DND-41 (cell line): ENCODE results near the gene RBP4.

Source experiments
- ATAC-seq: fragments of 200-7000 bp; cut with Tn5 transposase; 3 replicates; pipeline ENCODE4 v1.9.1; 2021; ENCODE audit warnings: low read depth; ENCODE audit not compliant: insufficient read depth
- DNase-seq: peaks from one replicate; pipeline ENCODE4 v3.0.0-alpha.2; 2020
- H2AFZ ChIP-seq: 2 replicates; pipeline ENCODE4 v1.6.0; 2012; ENCODE audit warnings: low read depth, low read length
- H3K27ac ChIP-seq: 2 replicates; pipeline ENCODE4 v1.5.1; 2012; ENCODE audit warnings: low read length, inconsistent platforms
- H3K27me3 ChIP-seq: fragments of 200-600 bp; sonication (generic); 2 replicates; pipeline ENCODE4 v1.6.0; 2012; ENCODE audit warnings: low read length, mild to moderate bottlenecking, inconsistent platforms; ENCODE audit not compliant: insufficient read depth, poor library complexity
- H3K36me3 ChIP-seq: 2 replicates; pipeline ENCODE4 v1.5.1; 2012; ENCODE audit warnings: low read length, inconsistent platforms; ENCODE audit not compliant: insufficient read depth
- H3K4me1 ChIP-seq: 2 replicates; pipeline ENCODE4 v1.5.1; 2012; ENCODE audit warnings: mild to moderate bottlenecking, low read length; ENCODE audit not compliant: insufficient read depth
- H3K4me2 ChIP-seq: 2 replicates; pipeline ENCODE4 v1.6.0; 2012; ENCODE audit warnings: mild to moderate bottlenecking, moderate library complexity, low read length, inconsistent platforms; ENCODE audit not compliant: insufficient read depth
- H3K4me3 ChIP-seq, 2 experiments: fragments of 200-600 bp in 1 of 2; shearing (Covaris generic) in 1 of 2; 2 replicates each; pipeline ENCODE4 v1.5.1; 2012 to 2016; ENCODE audit warnings: inconsistent platforms in 2 of 2, low read length in 2 of 2, mild to moderate bottlenecking in 2 of 2, low read depth in 1 of 2, moderate library complexity in 1 of 2
- H3K79me2 ChIP-seq: 2 replicates; pipeline ENCODE4 v1.6.0; 2012; ENCODE audit warnings: low read length, inconsistent platforms; ENCODE audit not compliant: insufficient read depth
- H3K9ac ChIP-seq: 2 replicates; pipeline ENCODE4 v1.6.0; 2012; ENCODE audit warnings: low read depth, mild to moderate bottlenecking, inconsistent platforms, low read length, moderate library complexity
- H3K9me3 ChIP-seq: 2 replicates; pipeline ENCODE4 v1.5.1; 2012; ENCODE audit warnings: low read length, moderate library complexity, mild to moderate bottlenecking, inconsistent platforms; ENCODE audit not compliant: insufficient read depth, severe bottlenecking
- H4K20me1 ChIP-seq: 2 replicates; pipeline ENCODE4 v1.6.0; 2012; ENCODE audit warnings: low read length; ENCODE audit not compliant: insufficient read depth
- EZH2 ChIP-seq: IDR thresholded peaks from 3 replicates; pipeline ENCODE4 v1.6.1; 2012; ENCODE audit warnings: borderline replicate concordance, low read depth, mild to moderate bottlenecking, moderate library complexity, low read length, inconsistent platforms; ENCODE audit not compliant: severe bottlenecking
- TF ChIP-seq, protein P1 (sequence below): IDR thresholded peaks from 2 replicates; pipeline ENCODE4 v1.5.1; 2012; ENCODE audit warnings: borderline replicate concordance, low read length, moderate library complexity, mild to moderate bottlenecking; ENCODE audit not compliant: poor library complexity, severe bottlenecking; ENCODE audit errors: extremely low read depth

Gene RBP4

DNA sequence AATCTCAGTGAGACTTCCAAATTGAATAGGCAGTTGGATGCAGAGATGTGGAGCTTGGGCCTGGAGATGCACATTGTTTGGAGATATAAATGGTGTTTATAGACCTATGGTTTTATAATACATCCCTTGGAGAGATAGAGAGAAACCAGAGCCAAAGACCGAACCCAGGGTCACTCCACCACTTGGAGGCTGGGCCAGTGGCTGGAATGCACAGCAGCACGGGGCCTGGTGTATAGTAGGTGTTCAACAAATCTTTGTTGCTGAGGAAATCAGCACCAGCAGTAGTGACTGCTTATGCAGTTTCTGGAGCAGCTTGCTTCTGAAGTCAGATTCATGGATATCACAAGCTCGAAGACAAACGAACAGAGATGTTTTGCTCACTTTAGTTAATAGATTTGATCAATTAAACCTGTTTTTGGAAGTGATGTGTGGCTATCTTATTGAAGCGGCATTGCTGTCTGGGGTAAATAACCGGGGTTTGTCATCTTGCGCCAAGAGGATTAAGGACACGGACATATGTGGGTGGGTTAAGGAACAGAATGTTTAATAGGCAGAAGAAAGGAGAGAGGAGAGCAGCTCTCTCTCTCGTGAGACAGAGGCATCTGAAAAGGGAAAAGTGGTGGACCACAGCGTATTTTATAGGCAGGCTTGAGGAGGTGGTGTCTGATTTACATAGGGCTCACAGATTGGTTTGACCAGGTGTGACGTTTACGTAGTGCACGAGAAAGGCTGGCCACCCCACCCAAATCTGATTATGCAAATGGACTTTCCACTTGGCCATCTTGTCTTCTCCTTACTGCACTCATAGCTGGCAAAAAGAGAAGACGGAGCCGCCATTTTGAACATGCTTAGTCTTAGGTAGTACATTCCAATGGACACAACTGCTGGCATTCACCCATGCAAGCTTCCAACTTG lies 11.1 kb downstream of the RBP4 start:
- DNase-seq = no peak
- no peak overlapping the region for H3K27ac ChIP-seq

DNA sequence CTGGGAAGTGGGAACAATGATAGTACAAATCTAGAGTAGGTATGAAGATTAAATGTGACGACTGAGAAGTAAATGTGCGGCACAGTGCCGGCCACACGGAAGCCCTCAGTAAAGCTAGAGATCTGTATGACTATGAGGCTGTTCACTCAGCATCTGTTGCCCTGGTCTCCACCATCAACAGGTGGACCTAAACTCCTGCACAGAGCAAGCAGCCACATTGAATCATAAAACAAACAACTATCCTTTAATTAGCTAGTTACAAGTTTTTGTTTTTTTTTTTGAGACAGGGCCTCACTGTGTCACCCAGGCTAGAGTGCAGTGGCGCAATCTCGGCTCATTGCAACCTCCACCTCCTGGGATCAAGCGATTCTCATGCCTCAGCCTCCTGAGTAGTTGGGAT lies 16.6 kb downstream of the RBP4 start:
- H3K4me3 ChIP-seq = no peak overlapping the region
- H3K27me3 ChIP-seq = peaks cover 8% of the 10 kb centered on the region
- H3K9ac ChIP-seq = no peak overlapping the region
- H3K4me2 ChIP-seq = no peak overlapping the region
- DNase-seq = no peak
- no peaks in the 10 kb centered on the region for H3K4me1 ChIP-seq
- ATAC-seq = no peak
- no peaks in the 10 kb centered on the region for H4K20me1 ChIP-seq
- H3K36me3 ChIP-seq = no peaks in the 10 kb centered on the region
- H3K27ac ChIP-seq = no peak overlapping the region
- H2AFZ ChIP-seq = no peak overlapping the region
- no peaks in the 10 kb centered on the region for H3K79me2 ChIP-seq
- H3K9me3 ChIP-seq = no peaks in the 10 kb centered on the region
- TF ChIP-seq, protein P1, sequence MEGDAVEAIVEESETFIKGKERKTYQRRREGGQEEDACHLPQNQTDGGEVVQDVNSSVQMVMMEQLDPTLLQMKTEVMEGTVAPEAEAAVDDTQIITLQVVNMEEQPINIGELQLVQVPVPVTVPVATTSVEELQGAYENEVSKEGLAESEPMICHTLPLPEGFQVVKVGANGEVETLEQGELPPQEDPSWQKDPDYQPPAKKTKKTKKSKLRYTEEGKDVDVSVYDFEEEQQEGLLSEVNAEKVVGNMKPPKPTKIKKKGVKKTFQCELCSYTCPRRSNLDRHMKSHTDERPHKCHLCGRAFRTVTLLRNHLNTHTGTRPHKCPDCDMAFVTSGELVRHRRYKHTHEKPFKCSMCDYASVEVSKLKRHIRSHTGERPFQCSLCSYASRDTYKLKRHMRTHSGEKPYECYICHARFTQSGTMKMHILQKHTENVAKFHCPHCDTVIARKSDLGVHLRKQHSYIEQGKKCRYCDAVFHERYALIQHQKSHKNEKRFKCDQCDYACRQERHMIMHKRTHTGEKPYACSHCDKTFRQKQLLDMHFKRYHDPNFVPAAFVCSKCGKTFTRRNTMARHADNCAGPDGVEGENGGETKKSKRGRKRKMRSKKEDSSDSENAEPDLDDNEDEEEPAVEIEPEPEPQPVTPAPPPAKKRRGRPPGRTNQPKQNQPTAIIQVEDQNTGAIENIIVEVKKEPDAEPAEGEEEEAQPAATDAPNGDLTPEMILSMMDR = no peak
- no peak for TF ChIP-seq EZH2

More for the DNA sequence above, 11.1 kb downstream of the RBP4 start:
- Histone ChIP-seq H3K9ac (no peak overlapping the region), H2AFZ (no peak overlapping the region), H3K79me2 (no peaks in the 10 kb centered on the region), H4K20me1 (no peaks in the 10 kb centered on the region), H3K4me1 (no peaks in the 10 kb centered on the region), H3K4me3 (no peak overlapping the region), H3K4me2 (no peak overlapping the region), H3K9me3 (no peaks in the 10 kb centered on the region), H3K27me3 (peaks cover 8% of the 10 kb centered on the region), H3K36me3 (no peaks in the 10 kb centered on the region)
- no peak for ATAC-seq
- TF ChIP-seq, protein P1 = no peak
- no peak for TF ChIP-seq EZH2

- ATAC-seq (no peak), DNase-seq (no peak)
- TF ChIP-seq, protein P1 = no peak
- no peak for TF ChIP-seq EZH2
- Histone ChIP-seq H3K4me2 (no peak overlapping the region), H4K20me1 (no peaks in the 10 kb centered on the region), H3K4me1 (no peaks in the 10 kb centered on the region), H3K9ac (no peak overlapping the region), H3K79me2 (no peaks in the 10 kb centered on the region), H3K27me3 (no peaks in the 10 kb centered on the region), H3K36me3 (no peaks in the 10 kb centered on the region), H3K9me3 (no peaks in the 10 kb centered on the region), H3K4me3 (no peak overlapping the region), H3K27ac (no peak overlapping the region), H2AFZ (no peak overlapping the region)
Observed at GRCh38 chr10:93580828-93581227, 20.2 kb downstream of the RBP4 start.
